Measurements from ENCODE around the gene C17orf113. TPM values are rescaled to one million over a fixed set of nuclear protein-coding genes. Genes with fewer than 3 reads are reported as not detected.

The C17orf113 gene
- 0.21 TPM for total RNA-seq

GRCh38 chr17:42050393-42051012 is at the start of gene C17orf113:
C17orf113 (minus strand) TSS chr17:42050601; CDS start chr17:42043376, 7,225 bp downstream.
- Histone ChIP-seq H3K27me3 (ENCODE audit: insufficient read depth, low read length) (peaks cover 5% of the 10 kb centered on the region), H3K4me1 (ENCODE audit: insufficient read depth, low read length) (peaks cover 9% of the 10 kb centered on the region), H3K4me3 (ENCODE audit: low read length) (peak within 1 kb of the TSS; percentile 35), H3K9me3 (ENCODE audit: low read depth, low read length) (no peaks in the 10 kb centered on the region)

GRCh38 chr17:42098730-42099399 is 48.5 kb upstream of the C17orf113 start:
- H3K9me3 ChIP-seq (ENCODE audit: low read depth, low read length): no peaks in the 10 kb centered on the region
- H3K4me1 ChIP-seq (ENCODE audit: insufficient read depth, low read length): peaks cover 8% of the 10 kb centered on the region
- H3K27me3 ChIP-seq (ENCODE audit: insufficient read depth, low read length): peaks cover 15% of the 10 kb centered on the region
- no peak overlapping the region for H3K4me3 ChIP-seq (ENCODE audit: low read length)

GRCh38 chr17:42097691-42098631 is 47.6 kb upstream of the C17orf113 start, which contains the start of gene ZNF385C:
ZNF385C (minus strand) TSS chr17:42098473; CDS start chr17:42063056, 35,417 bp downstream.
- Histone ChIP-seq H3K9me3 (ENCODE audit: low read depth, low read length) (no peaks in the 10 kb centered on the region), H3K27me3 (ENCODE audit: insufficient read depth, low read length) (peaks cover 15% of the 10 kb centered on the region), H3K4me3 (ENCODE audit: low read length) (no peak within 1 kb of the TSS), H3K4me1 (ENCODE audit: insufficient read depth, low read length) (peaks cover 8% of the 10 kb centered on the region)

- Histone ChIP-seq H3K4me1 (ENCODE audit: insufficient read depth, low read length) (peaks cover 8% of the 10 kb centered on the region), H3K9me3 (ENCODE audit: low read depth, low read length) (no peaks in the 10 kb centered on the region), H3K27me3 (ENCODE audit: insufficient read depth, low read length) (peaks cover 15% of the 10 kb centered on the region), H3K4me3 (ENCODE audit: low read length) (no peak overlapping the region)
Measured at GRCh38 chr17:42096360-42097111, 46.1 kb upstream of the C17orf113 start.

GRCh38 chr17:42094375-42095069 is 44.1 kb upstream of the C17orf113 start:
- Histone ChIP-seq H3K27me3 (ENCODE audit: insufficient read depth, low read length) (peaks cover 15% of the 10 kb centered on the region), H3K4me3 (ENCODE audit: low read length) (no peak overlapping the region), H3K4me1 (ENCODE audit: insufficient read depth, low read length) (peaks cover 8% of the 10 kb centered on the region)

GRCh38 chr17:42092939-42093338 is 42.5 kb upstream of the C17orf113 start:
- Histone ChIP-seq H3K4me3 (ENCODE audit: low read length) (no peak overlapping the region), H3K9me3 (ENCODE audit: low read depth, low read length) (no peaks in the 10 kb centered on the region), H3K27me3 (ENCODE audit: insufficient read depth, low read length) (peaks cover 13% of the 10 kb centered on the region), H3K4me1 (ENCODE audit: insufficient read depth, low read length) (peaks cover 6% of the 10 kb centered on the region)

More at GRCh38 chr17:42094375-42095069, 44.1 kb upstream of the C17orf113 start:
- no peaks in the 10 kb centered on the region for H3K9me3 ChIP-seq (ENCODE audit: low read depth, low read length)

- Histone ChIP-seq H3K4me1 (ENCODE audit: insufficient read depth, low read length) (no peaks in the 10 kb centered on the region), H3K4me3 (ENCODE audit: low read length) (no peak overlapping the region), H3K9me3 (ENCODE audit: low read depth, low read length) (no peaks in the 10 kb centered on the region), H3K27me3 (ENCODE audit: insufficient read depth, low read length) (no peaks in the 10 kb centered on the region)
Measured at GRCh38 chr17:42090964-42091790, 40.8 kb upstream of the C17orf113 start.

GRCh38 chr17:42088736-42089135 is 38.3 kb upstream of the C17orf113 start:
- H3K4me1 ChIP-seq (ENCODE audit: insufficient read depth, low read length): no peaks in the 10 kb centered on the region
- H3K9me3 ChIP-seq (ENCODE audit: low read depth, low read length): no peaks in the 10 kb centered on the region
- H3K4me3 ChIP-seq (ENCODE audit: low read length): no peak overlapping the region
- no peaks in the 10 kb centered on the region for H3K27me3 ChIP-seq (ENCODE audit: insufficient read depth, low read length)

- Histone ChIP-seq H3K4me1 (ENCODE audit: insufficient read depth, low read length) (no peaks in the 10 kb centered on the region), H3K4me3 (ENCODE audit: low read length) (no peak overlapping the region), H3K27me3 (ENCODE audit: insufficient read depth, low read length) (no peaks in the 10 kb centered on the region), H3K9me3 (ENCODE audit: low read depth, low read length) (no peaks in the 10 kb centered on the region)
Measured at GRCh38 chr17:42087736-42088705, 37.6 kb upstream of the C17orf113 start.

GRCh38 chr17:42087042-42087701 is 36.8 kb upstream of the C17orf113 start:
- H3K9me3 ChIP-seq (ENCODE audit: low read depth, low read length): no peaks in the 10 kb centered on the region
- H3K4me1 ChIP-seq (ENCODE audit: insufficient read depth, low read length): no peaks in the 10 kb centered on the region
- H3K27me3 ChIP-seq (ENCODE audit: insufficient read depth, low read length): no peaks in the 10 kb centered on the region
- no peak overlapping the region for H3K4me3 ChIP-seq (ENCODE audit: low read length)

GRCh38 chr17:42081516-42082129 is 31.2 kb upstream of the C17orf113 start:
- Histone ChIP-seq H3K4me3 (ENCODE audit: low read length) (no peak overlapping the region), H3K4me1 (ENCODE audit: insufficient read depth, low read length) (no peaks in the 10 kb centered on the region), H3K27me3 (ENCODE audit: insufficient read depth, low read length) (no peaks in the 10 kb centered on the region), H3K9me3 (ENCODE audit: low read depth, low read length) (no peaks in the 10 kb centered on the region)

- H3K27me3 ChIP-seq (ENCODE audit: insufficient read depth, low read length): no peaks in the 10 kb centered on the region
- no peaks in the 10 kb centered on the region for H3K4me1 ChIP-seq (ENCODE audit: insufficient read depth, low read length)
- no peak overlapping the region for H3K4me3 ChIP-seq (ENCODE audit: low read length)
- no peaks in the 10 kb centered on the region for H3K9me3 ChIP-seq (ENCODE audit: low read depth, low read length)
Measured at GRCh38 chr17:42079541-42079940, 29.1 kb upstream of the C17orf113 start.

Data from mononuclear cell (primary cell).